GM12878 (cell line): ENCODE data around the gene DPY19L3. TPM values are rescaled to one million over a fixed set of nuclear protein-coding genes. Genes with fewer than 3 reads are reported as not detected.

ENCODE experiments used
- ATAC-seq: fragments of 200-7000 bp; cut with Tn5 transposase; 3 replicates; pipeline ENCODE4 v1.9.1; 2020; ENCODE audit warnings: mild to moderate bottlenecking, moderate library complexity
- BruUV-seq: library from RNA; stranded (reverse); fragments of 400-500 nt; replicated peaks from 2 replicates; lab custom pipeline; 2021; lab: Mats Ljungman, UMichigan
- CTCF ChIA-PET: fragments of 300-600 bp; sonication (Branson Sonifier 250); formaldehyde crosslinking; extraction: SDS; loops from one replicate; lab custom pipeline; 2021; ENCODE audit warnings: inconsistent platforms; lab: Yijun Ruan, JAX
- POLR2A ChIA-PET: fragments of 350-600 bp; formaldehyde crosslinking; extraction: SDS; loops from one replicate; lab custom pipeline; 2021; ENCODE audit warnings: inconsistent platforms; lab: Charles Lee
- RAD21 ChIA-PET: fragments of 300-600 bp; sonication (Branson Sonifier 250); formaldehyde crosslinking; loops from one replicate; lab custom pipeline; 2023; ENCODE audit warnings: antibody characterized with exemption; ENCODE audit not compliant: unreplicated experiment; lab: Charles Lee
- SMC1A ChIA-PET: fragments of 300-600 bp; sonication (Branson Sonifier 250); formaldehyde crosslinking; loops from one replicate; lab custom pipeline; 2023; ENCODE audit not compliant: unreplicated experiment, uncharacterized antibody; lab: Charles Lee
- DNase-seq: peaks from one replicate; pipeline ENCODE4 v3.0.0-alpha.2; 2011; ENCODE audit warnings: low read depth, low spot score
- FAIRE-seq: peaks from 3 replicates; lab custom pipeline; 2011; peaks lifted over from hg19 to GRCh38; lab: Jason Lieb, UNC
- H2AFZ ChIP-seq: 2 replicates; pipeline ENCODE4 v1.6.0; 2011; ENCODE audit warnings: low read depth, low read length, control low read depth; ENCODE audit not compliant: control insufficient read depth
- H3K27ac ChIP-seq: 2 replicates; pipeline ENCODE4 v1.5.1; 2011; ENCODE audit warnings: control low read depth; ENCODE audit not compliant: control insufficient read depth, insufficient read depth
- H3K27me3 ChIP-seq, 2 experiments: replicated peaks in 1 of 2; 2 replicates each; pipeline versions ENCODE4 v1.6.0 to v1.6.1; 2011; ENCODE audit warnings: low read length in 1 of 2; ENCODE audit not compliant: control insufficient read depth in 2 of 2, insufficient read depth in 2 of 2
- H3K36me3 ChIP-seq, 2 experiments: 2 replicates each; pipeline ENCODE4 v1.5.1; 2011; ENCODE audit warnings: low read length in 1 of 2; ENCODE audit not compliant: control insufficient read depth in 2 of 2, insufficient read depth in 2 of 2
- H3K4me1 ChIP-seq: 2 replicates; pipeline ENCODE4 v1.6.1; 2011; ENCODE audit warnings: mild to moderate bottlenecking, low read length, moderate library complexity, mixed read lengths; ENCODE audit not compliant: control insufficient read depth, insufficient read depth
- H3K4me2 ChIP-seq: 2 replicates; pipeline ENCODE4 v1.6.0; 2011; ENCODE audit warnings: control low read depth; ENCODE audit not compliant: control insufficient read depth, insufficient read depth
- H3K4me3 ChIP-seq: fragments of 200-600 bp; sonication (generic); 2 replicates; pipeline ENCODE4 v1.5.1; 2016
- H3K79me2 ChIP-seq: 2 replicates; pipeline ENCODE4 v1.6.0; 2011; ENCODE audit warnings: low read length; ENCODE audit not compliant: control insufficient read depth, insufficient read depth
- H3K9ac ChIP-seq: 2 replicates; pipeline ENCODE4 v1.8.0; 2011; ENCODE audit warnings: low read length, control low read depth, mixed read lengths; ENCODE audit not compliant: control insufficient read depth, insufficient read depth
- H3K9me3 ChIP-seq: replicated peaks from 3 replicates; pipeline ENCODE4 v1.5.1; 2011; ENCODE audit warnings: mild to moderate bottlenecking, low read length; ENCODE audit not compliant: control insufficient read depth, insufficient read depth
- H4K20me1 ChIP-seq: 2 replicates; pipeline ENCODE4 v1.6.0; 2011; ENCODE audit not compliant: control insufficient read depth, insufficient read depth
- CHD1 ChIP-seq: IDR thresholded peaks from 2 replicates; pipeline ENCODE4 v1.6.1; 2012; ENCODE audit warnings: low read depth, low read length, improper control_type of control experiment
- CHD2 ChIP-seq: IDR thresholded peaks from 2 replicates; pipeline ENCODE4 v1.6.1; 2011; ENCODE audit warnings: low read depth, low read length, improper control_type of control experiment, borderline replicate concordance
- EED ChIP-seq: sonication (generic); IDR thresholded peaks from 2 replicates; pipeline ENCODE4 v1.6.1; 2016; ENCODE audit warnings: antibody characterized with exemption, low read depth
- KAT2A ChIP-seq: conservative IDR thresholded peaks from 2 replicates; pipeline ENCODE4 v1.6.1; 2011; ENCODE audit warnings: low read depth, low read length; ENCODE audit not compliant: control insufficient read depth
- SREBF1 ChIP-seq: IDR thresholded peaks from 2 replicates; pipeline ENCODE4 v1.6.1; 2012; ENCODE audit warnings: mild to moderate bottlenecking, low read length
- TCF12 ChIP-seq: IDR thresholded peaks from 2 replicates; pipeline ENCODE4 v1.6.1; 2011; ENCODE audit warnings: low read depth, mild to moderate bottlenecking, low read length
- TCF3 ChIP-seq: IDR thresholded peaks from 2 replicates; pipeline ENCODE4 v1.6.1; 2012; ENCODE audit warnings: low read depth, mild to moderate bottlenecking, low read length, borderline replicate concordance; ENCODE audit not compliant: insufficient read depth
- ZNF217 ChIP-seq: fragments of 450-650 bp; IDR thresholded peaks from 2 replicates; pipeline ENCODE4 v1.6.1; 2017; ENCODE audit warnings: antibody characterized with exemption, mild to moderate bottlenecking
- ZNF384 ChIP-seq: IDR thresholded peaks from 2 replicates; pipeline ENCODE4 v1.6.1; 2012; ENCODE audit warnings: low read depth, mild to moderate bottlenecking, low read length, improper control_type of control experiment, borderline replicate concordance
- WGBS: methylation state at CpG from one replicate; pipeline ENCODE4 v1.1.6; 2016; ENCODE audit warnings: low lambda C conversion rate; ENCODE audit not compliant: insufficient replicate concordance, insufficient coverage; ENCODE audit errors: missing lambda C conversion rate; 5-methylcytosine and 5-hydroxymethylcytosine counted together
- in situ Hi-C: fragments of 300-500 bp; cut with MboI; formaldehyde crosslinking; loops from 9 replicates; pipeline ENCODE4 v1.14.3; 2018; ENCODE audit warnings: mixed read lengths
- intact Hi-C: fragments of 100-400 bp; cut with micrococcal nuclease; formaldehyde crosslinking; loops from one replicate; pipeline ENCODE4 v1.14.2; 2022; ENCODE audit not compliant: unreplicated experiment
- polyA plus RNA-seq, 11 experiments: library from polyadenylated mRNA; depleted of rRNA in 4 of 11; unstranded in 6 of 11; stranded (reverse) in 5 of 11; fragments of >200 nt; fragmentation: Nextera tagmentation in 4 of 11; fragmentation: Illumina TruSeq in 1 of 11; extraction: Ambion mirVana in 4 of 11; extraction: Trizol in 1 of 11; gene quantifications; 1 replicate in 1 of 11; 2 replicates in 10 of 11; pipeline versions ENCODE4 v1.2.1 to v1.2.3, GENCODE V29; 2011 to 2016; ENCODE audit warnings: inconsistent platforms in 2 of 11, missing spikeins in 2 of 11, low read depth in 1 of 11
- total RNA-seq, 4 experiments: library from RNA; depleted of rRNA in 3 of 4; stranded (reverse); fragments of >200 nt in 3 of 4; fragmentation: Illumina TruSeq in 1 of 4; extraction: Trizol in 1 of 4; gene quantifications; 2 replicates each; pipeline versions ENCODE4 v1.2.1 to v1.2.3, GENCODE V29; 2013 to 2021
- TF ChIP-seq, protein P1 (sequence below): fragments of 450-650 bp; IDR thresholded peaks from 2 replicates; pipeline ENCODE4 v1.6.1; 2018; ENCODE audit warnings: borderline replicate concordance, mild to moderate bottlenecking; ENCODE audit not compliant: partially characterized antibody
- TF ChIP-seq, protein P2 (sequence below): IDR thresholded peaks from 2 replicates; pipeline ENCODE4 v1.6.1; 2011; ENCODE audit warnings: mild to moderate bottlenecking, low read depth, low read length, moderate library complexity; ENCODE audit not compliant: insufficient replicate concordance
- TF ChIP-seq, protein P3 (sequence below): fragments of 450-650 bp; IDR thresholded peaks from 2 replicates; pipeline ENCODE4 v1.6.1; 2017; ENCODE audit warnings: mild to moderate bottlenecking
- TF ChIP-seq, protein P4 (sequence below): fragments of 450-650 bp; IDR thresholded peaks from 2 replicates; pipeline ENCODE4 v1.6.1; 2017; ENCODE audit warnings: low read depth, mild to moderate bottlenecking, moderate library complexity
- TF ChIP-seq, protein P5 (sequence below): IDR thresholded peaks from 2 replicates; pipeline ENCODE4 v1.6.1; 2011; ENCODE audit warnings: borderline replicate concordance, low read depth, mild to moderate bottlenecking, moderate library complexity, low read length; ENCODE audit not compliant: insufficient read depth, poor library complexity, severe bottlenecking

DPY19L3 gene
- total and polyA plus RNA-seq, 10 of the 15 experiments (the other 5 are each of a cell fraction or from before 2014, with no cell fraction given): 2.5 to 30.2 (median 13.7) TPM

DNA sequence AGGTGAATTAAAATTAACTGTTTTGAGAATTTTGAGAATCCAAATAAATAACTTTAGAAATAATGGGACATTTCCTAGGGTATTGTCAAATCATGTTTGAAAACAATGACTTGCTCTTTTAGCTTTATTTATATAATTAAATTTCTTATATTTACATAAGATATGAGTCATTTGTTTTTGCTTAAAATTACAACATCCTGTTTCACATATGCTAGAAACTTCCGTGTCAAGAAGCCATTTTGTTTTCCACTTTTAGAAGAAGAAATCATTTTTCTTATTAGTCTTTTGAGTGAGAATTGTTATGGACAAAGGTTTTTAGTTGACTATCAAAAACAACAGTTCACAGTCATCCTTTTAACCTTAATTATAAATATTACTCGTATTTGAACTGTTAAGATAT is 48.2 kb downstream of the DPY19L3 start (continued):
- TF ChIP-seq, protein P1, sequence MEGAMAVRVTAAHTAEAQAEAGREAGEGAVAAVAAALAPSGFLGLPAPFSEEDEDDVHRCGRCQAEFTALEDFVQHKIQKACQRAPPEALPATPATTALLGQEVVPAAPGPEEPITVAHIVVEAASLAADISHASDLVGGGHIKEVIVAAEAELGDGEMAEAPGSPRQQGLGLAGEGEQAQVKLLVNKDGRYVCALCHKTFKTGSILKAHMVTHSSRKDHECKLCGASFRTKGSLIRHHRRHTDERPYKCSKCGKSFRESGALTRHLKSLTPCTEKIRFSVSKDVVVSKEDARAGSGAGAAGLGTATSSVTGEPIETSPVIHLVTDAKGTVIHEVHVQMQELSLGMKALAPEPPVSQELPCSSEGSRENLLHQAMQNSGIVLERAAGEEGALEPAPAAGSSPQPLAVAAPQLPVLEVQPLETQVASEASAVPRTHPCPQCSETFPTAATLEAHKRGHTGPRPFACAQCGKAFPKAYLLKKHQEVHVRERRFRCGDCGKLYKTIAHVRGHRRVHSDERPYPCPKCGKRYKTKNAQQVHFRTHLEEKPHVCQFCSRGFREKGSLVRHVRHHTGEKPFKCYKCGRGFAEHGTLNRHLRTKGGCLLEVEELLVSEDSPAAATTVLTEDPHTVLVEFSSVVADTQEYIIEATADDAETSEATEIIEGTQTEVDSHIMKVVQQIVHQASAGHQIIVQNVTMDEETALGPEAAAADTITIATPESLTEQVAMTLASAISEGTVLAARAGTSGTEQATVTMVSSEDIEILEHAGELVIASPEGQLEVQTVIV: no peak

DNA sequence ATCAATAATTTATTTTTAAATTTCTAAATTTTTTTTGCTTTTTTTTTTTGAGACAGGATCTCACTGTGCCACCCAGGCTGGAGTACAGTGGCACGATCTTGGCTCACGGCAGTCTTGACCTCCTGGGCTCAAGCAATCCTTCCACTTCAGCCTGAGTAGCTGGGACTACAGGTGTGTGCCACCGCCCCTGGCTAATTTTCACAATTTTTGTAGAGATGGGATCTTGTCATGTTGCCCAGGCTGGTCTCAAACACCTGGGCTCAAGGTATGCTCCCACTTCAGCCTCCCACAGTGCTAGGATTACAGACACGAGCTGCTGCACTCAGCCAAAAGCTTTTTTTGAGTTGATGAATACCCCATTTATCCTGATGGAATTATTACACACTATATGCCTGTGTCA is 50.8 kb downstream of the DPY19L3 start:
- H3K27me3 ChIP-seq: no peaks in the 10 kb centered on the region
- no peaks in the 10 kb centered on the region for H3K9me3 ChIP-seq
- POLR2A ChIA-PET: no interaction called here
- intact Hi-C loops: no loop called here
- RAD21 ChIA-PET: no interaction called here
- no peak overlapping the region for H3K27ac ChIP-seq
- H2AFZ ChIP-seq: no peak overlapping the region
- H3K4me2 ChIP-seq: no peak overlapping the region
- no peaks in the 10 kb centered on the region; a peak in 1 of 4 replicates for H3K36me3 ChIP-seq
- no peaks in the 10 kb centered on the region for H4K20me1 ChIP-seq
- no peaks in the 10 kb centered on the region for H3K79me2 ChIP-seq
- FAIRE-seq (no peak), DNase-seq (no peak), ATAC-seq (no peak)
- in situ Hi-C loops: no loop called here
- WGBS: 99% methylated on average over 4 of the region's 4 CpGs
- CTCF ChIA-PET: interaction anchor here (0.8 kb wide), 1 partner anchor 36 kb away, joined by 3 read pairs; no protein-coding TSS in a partner anchor
- H3K4me3 ChIP-seq: no peak overlapping the region
- BruUV-seq: no TSS peak
- peaks cover 22% of the 10 kb centered on the region for H3K4me1 ChIP-seq
- SMC1A ChIA-PET: no interaction called here
- no peak overlapping the region for H3K9ac ChIP-seq
- TF ChIP-seq ZNF384 (no peak), CHD1 (no peak), SREBF1 (no peak), CHD2 (no peak), EED (no peak), ZNF217 (no peak), KAT2A (no peak), TCF3 (no peak), TCF12 (no peak)
- TF ChIP-seq, protein P2, sequence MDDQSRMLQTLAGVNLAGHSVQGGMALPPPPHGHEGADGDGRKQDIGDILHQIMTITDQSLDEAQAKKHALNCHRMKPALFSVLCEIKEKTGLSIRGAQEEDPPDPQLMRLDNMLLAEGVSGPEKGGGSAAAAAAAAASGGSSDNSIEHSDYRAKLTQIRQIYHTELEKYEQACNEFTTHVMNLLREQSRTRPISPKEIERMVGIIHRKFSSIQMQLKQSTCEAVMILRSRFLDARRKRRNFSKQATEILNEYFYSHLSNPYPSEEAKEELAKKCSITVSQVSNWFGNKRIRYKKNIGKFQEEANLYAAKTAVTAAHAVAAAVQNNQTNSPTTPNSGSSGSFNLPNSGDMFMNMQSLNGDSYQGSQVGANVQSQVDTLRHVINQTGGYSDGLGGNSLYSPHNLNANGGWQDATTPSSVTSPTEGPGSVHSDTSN: no peak
- TF ChIP-seq, protein P3, sequence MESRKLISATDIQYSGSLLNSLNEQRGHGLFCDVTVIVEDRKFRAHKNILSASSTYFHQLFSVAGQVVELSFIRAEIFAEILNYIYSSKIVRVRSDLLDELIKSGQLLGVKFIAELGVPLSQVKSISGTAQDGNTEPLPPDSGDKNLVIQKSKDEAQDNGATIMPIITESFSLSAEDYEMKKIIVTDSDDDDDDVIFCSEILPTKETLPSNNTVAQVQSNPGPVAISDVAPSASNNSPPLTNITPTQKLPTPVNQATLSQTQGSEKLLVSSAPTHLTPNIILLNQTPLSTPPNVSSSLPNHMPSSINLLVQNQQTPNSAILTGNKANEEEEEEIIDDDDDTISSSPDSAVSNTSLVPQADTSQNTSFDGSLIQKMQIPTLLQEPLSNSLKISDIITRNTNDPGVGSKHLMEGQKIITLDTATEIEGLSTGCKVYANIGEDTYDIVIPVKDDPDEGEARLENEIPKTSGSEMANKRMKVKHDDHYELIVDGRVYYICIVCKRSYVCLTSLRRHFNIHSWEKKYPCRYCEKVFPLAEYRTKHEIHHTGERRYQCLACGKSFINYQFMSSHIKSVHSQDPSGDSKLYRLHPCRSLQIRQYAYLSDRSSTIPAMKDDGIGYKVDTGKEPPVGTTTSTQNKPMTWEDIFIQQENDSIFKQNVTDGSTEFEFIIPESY: no peak
- TF ChIP-seq, protein P4, sequence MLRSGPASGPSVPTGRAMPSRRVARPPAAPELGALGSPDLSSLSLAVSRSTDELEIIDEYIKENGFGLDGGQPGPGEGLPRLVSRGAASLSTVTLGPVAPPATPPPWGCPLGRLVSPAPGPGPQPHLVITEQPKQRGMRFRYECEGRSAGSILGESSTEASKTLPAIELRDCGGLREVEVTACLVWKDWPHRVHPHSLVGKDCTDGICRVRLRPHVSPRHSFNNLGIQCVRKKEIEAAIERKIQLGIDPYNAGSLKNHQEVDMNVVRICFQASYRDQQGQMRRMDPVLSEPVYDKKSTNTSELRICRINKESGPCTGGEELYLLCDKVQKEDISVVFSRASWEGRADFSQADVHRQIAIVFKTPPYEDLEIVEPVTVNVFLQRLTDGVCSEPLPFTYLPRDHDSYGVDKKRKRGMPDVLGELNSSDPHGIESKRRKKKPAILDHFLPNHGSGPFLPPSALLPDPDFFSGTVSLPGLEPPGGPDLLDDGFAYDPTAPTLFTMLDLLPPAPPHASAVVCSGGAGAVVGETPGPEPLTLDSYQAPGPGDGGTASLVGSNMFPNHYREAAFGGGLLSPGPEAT: no peak
- TF ChIP-seq, protein P5, sequence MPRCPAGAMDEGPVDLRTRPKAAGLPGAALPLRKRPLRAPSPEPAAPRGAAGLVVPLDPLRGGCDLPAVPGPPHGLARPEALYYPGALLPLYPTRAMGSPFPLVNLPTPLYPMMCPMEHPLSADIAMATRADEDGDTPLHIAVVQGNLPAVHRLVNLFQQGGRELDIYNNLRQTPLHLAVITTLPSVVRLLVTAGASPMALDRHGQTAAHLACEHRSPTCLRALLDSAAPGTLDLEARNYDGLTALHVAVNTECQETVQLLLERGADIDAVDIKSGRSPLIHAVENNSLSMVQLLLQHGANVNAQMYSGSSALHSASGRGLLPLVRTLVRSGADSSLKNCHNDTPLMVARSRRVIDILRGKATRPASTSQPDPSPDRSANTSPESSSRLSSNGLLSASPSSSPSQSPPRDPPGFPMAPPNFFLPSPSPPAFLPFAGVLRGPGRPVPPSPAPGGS: no peak
